HUES64 (cell line): ENCODE measurements around the gene EDEM1. TPM values are rescaled to one million over a fixed set of nuclear protein-coding genes. Genes with fewer than 3 reads are reported as not detected.
"Not testable (repeated sequence)": the region's sequence is repeated elsewhere in the genome, so short reads cannot be mapped to it uniquely, and the experiment has no call there.

Experiments used
- H3K27ac ChIP-seq: 2 replicates; pipeline ENCODE4 v1.7.0; 2013; ENCODE audit warnings: low read depth, low read length, inconsistent platforms
- H3K27me3 ChIP-seq: 2 replicates; pipeline ENCODE4 v1.6.1; 2013; ENCODE audit warnings: mild to moderate bottlenecking, low read length; ENCODE audit not compliant: insufficient read depth
- H3K36me3 ChIP-seq: 2 replicates; pipeline ENCODE4 v1.6.1; 2013; ENCODE audit warnings: mild to moderate bottlenecking, low read length; ENCODE audit not compliant: insufficient read depth
- H3K4me1 ChIP-seq: 2 replicates; pipeline ENCODE4 v1.6.1; 2013; ENCODE audit warnings: mild to moderate bottlenecking, low read length, moderate library complexity; ENCODE audit not compliant: insufficient read depth
- H3K4me3 ChIP-seq: 2 replicates; pipeline ENCODE4 v1.5.1; 2013; ENCODE audit warnings: mild to moderate bottlenecking, low read length, moderate library complexity
- H3K9ac ChIP-seq: 2 replicates; pipeline ENCODE4 v1.6.1; 2013; ENCODE audit warnings: mild to moderate bottlenecking, low read depth, low read length
- H3K9me3 ChIP-seq: 2 replicates; pipeline ENCODE4 v1.6.1; 2013; ENCODE audit warnings: low read depth, low read length; ENCODE audit not compliant: insufficient read depth
- WGBS: fragments of 150-250, 120-280 bp; methylation state at CpG from one replicate; pipeline ENCODE4 v1.1.7; 2013; ENCODE audit warnings: missing lambda C conversion rate; 5-methylcytosine and 5-hydroxymethylcytosine counted together
- polyA plus RNA-seq, 2 experiments: library from polyadenylated mRNA; stranded (reverse); fragments of 50-300 nt; gene quantifications; one replicate each; pipeline ENCODE4 v1.2.3, GENCODE V29; 2013

The EDEM1 gene
- polyA plus RNA-seq (2013, experiment 1 of 2): 4.7 TPM
- polyA plus RNA-seq (2013, experiment 2 of 2): 6.1 TPM

DNA sequence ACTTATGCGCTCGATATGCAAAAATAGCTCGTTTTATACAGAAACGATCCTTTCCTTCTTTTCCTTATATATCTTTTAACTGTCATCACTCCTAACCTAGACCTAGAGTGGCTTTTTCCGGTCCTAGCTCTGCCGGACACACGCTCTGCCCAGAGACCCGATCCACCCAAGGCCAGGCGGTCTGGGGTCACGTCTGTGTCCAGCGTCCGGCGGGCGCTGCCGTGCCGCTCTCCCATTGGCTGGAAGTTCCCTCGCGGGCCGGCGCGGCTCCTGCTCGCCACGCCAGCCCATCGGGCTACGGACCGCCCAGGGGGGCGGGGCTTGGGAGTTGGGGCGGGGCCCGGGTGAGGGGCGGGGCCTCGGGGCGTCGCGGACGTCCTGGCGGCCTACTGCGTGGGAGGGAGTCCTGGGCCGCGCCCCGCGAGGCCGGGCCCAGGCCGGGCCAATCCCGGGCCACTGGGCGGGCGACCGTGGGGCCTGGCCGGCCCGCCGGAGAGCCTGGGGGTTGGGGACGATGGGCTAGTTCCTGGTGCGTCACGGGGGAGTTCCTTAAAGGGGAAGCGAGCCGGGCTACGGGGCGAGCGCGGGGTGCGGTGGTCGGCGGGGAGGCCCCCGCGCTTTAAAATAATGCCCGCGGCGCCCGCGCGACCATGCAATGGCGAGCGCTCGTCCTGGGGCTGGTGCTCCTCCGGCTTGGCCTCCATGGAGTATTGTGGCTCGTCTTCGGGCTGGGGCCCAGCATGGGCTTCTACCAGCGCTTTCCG lies at the start of gene EDEM1:
Gene EDEM1, plus strand, starts transcription at position 552 of the 764 bp plus-strand sequence. Its CDS starts 99 bp downstream, at position 651.
- H3K36me3 ChIP-seq: no peaks in the 10 kb centered on the region
- peak within 1 kb of the TSS; percentile 79 for H3K27ac ChIP-seq
- H3K4me3 ChIP-seq: peak within 1 kb of the TSS; percentile 94
- 1% methylated on average over 78 of the region's 78 CpGs for WGBS
- peak within 1 kb of the TSS; percentile 93 for H3K9ac ChIP-seq
- peaks cover 8% of the 10 kb centered on the region for H3K4me1 ChIP-seq
- no peaks in the 10 kb centered on the region for H3K9me3 ChIP-seq
- peaks cover 7% of the 10 kb centered on the region; the same call in 1 of the 2 replicates for H3K27me3 ChIP-seq

DNA sequence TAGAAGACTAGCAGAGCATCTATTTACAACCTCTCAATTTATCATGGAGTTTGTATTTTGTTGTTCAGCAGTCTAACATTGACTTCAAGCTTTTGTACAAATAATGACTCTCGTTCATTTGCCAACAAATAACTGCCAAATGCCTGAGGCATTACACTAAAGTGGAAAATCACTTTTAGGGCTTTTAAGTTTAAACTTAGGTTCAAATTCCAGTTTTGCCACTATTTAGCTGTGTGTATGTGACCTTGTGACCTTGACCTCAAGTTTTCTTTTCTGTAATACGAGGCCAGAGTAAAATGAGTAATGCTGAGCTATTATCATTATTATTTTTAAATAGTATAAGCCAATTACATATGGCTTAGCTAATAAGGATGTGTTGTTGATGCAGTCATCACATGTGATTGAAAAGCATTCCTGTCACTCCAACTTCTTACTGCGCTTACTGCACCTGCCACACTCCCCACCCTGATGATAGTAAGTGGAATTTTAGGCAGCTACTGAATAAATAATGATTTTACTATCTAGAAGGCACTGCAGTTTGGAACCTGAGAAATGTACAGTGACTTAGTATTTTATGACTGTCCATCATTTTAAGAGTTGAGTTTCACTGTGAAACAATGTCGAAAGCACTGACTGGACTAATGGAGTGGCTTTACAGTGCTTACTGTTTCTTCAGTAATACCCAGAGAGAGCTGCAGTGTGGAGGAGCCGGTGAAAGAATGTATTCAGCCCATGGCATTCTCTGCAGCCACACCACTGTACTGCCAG lies 49.1 kb upstream of the EDEM1 start:
- H3K9ac ChIP-seq: no peak overlapping the region
- H3K27me3 ChIP-seq: no peaks in the 10 kb centered on the region
- H3K36me3 ChIP-seq: peaks cover 6% of the 10 kb centered on the region; the same call in 1 of the 2 replicates
- H3K27ac ChIP-seq: no peak overlapping the region
- H3K9me3 ChIP-seq: peaks cover 8% of the 10 kb centered on the region
- 88% methylated on average over 3 of the region's 5 CpGs for WGBS
- H3K4me1 ChIP-seq: peaks cover 9% of the 10 kb centered on the region
- no peak overlapping the region for H3K4me3 ChIP-seq

DNA sequence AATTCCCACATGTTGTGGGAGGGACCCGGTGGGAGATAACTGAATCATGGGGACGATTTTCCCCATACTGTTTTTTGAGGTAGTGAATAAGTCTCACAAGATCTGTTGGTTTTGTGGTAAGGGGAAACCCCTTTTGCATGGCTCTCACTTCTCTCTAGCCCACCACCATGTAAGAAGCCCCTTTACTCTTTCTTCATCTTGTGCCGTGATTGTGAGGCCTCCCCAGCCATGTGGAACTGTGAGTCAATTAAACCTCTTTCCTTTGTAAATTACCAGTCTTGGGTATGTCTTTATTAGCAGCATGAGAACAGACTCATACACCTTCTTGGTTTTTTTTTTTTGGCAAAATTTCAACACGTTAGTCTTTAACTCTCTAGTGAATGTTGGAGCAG lies 47.3 kb upstream of the EDEM1 start:
- H3K9me3 ChIP-seq: peaks cover 21% of the 10 kb centered on the region
- no peak overlapping the region for H3K27ac ChIP-seq
- H3K4me3 ChIP-seq: no peak overlapping the region
- peaks cover 8% of the 10 kb centered on the region; the same call in 1 of the 2 replicates for H3K36me3 ChIP-seq
- peaks cover 4% of the 10 kb centered on the region for H3K4me1 ChIP-seq
- 86% methylated on average over 2 of the region's 4 CpGs for WGBS
- H3K27me3 ChIP-seq: no peaks in the 10 kb centered on the region
- no peak overlapping the region for H3K9ac ChIP-seq

DNA sequence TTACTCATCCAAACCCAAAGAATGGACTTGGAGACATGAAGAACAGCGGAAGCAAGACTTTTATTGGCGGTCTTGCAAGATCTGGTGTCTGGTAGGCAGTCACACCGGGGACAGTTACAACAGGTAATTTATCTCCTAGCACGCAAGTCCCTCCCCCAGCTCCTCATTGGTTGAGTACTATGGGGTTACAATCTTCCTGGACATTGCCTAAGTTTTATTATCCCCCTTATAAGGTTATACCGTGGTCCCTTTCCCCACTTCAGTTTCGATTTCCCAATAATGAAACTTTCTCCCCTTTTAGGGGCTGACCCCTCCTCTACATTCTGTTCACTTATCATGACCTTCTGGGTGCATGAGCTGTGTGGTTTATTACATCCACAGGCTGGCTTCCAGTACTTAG lies 46.7 kb upstream of the EDEM1 start:
- Histone ChIP-seq H3K9me3 (peaks cover 21% of the 10 kb centered on the region), H3K36me3 (peaks cover 8% of the 10 kb centered on the region; the same call in 1 of the 2 replicates), H3K27me3 (no peaks in the 10 kb centered on the region), H3K9ac (no peak overlapping the region), H3K4me1 (peaks cover 4% of the 10 kb centered on the region), H3K27ac (no peak overlapping the region), H3K4me3 (no peak overlapping the region)
- WGBS: 95% methylated on average over 6 of the region's 6 CpGs

DNA sequence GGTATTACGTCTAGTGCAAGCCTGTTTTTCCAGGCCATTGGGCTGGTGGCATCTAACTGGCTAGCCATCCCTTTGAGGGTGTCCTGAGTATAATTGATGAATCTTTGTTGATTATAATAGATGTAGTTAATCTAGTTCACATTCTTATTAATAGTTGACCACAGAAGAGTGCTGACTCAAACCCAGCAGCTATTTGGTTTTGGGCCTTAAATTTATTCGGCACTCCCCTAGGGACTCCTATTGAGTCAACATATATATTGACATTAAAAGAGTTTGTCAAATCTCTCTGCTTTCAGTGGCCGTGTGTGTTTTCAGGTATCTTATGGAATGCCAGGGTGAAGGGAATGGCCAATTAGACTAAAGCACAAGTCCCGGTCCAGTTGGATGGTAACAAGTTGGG lies 45.7 kb upstream of the EDEM1 start:
- Histone ChIP-seq H3K4me3 (no peak overlapping the region), H3K9me3 (peaks cover 23% of the 10 kb centered on the region), H3K27me3 (no peaks in the 10 kb centered on the region), H3K9ac (no peak overlapping the region), H3K27ac (no peak overlapping the region), H3K4me1 (peaks cover 4% of the 10 kb centered on the region; the same call in 1 of the 2 replicates), H3K36me3 (peaks cover 12% of the 10 kb centered on the region; the same call in 1 of the 2 replicates)
- WGBS: 94% methylated on average over 2 of the region's 4 CpGs

DNA sequence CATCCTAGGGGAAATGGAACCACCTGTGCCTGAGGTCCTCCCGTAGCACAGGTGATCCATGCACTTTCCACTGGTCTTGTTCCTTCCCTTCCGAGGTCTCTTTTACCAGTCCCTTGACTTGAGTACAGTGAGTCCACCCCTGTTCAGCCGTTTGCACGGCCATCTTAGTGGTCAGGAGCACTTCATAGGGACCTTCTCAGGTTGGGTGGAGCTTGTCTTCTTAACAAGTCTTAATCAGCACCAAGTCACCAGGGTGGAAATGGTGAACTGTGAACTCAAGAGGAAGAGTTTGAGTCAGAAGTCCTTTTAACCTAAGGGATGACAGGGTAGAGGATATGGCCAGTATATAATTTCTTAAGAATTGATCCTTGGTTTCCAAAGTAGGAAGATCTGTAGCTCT lies 44.0 kb upstream of the EDEM1 start:
- Histone ChIP-seq H3K4me1 (no peaks in the 10 kb centered on the region), H3K9ac (no peak overlapping the region), H3K27me3 (no peaks in the 10 kb centered on the region), H3K4me3 (no peak overlapping the region), H3K27ac (no peak overlapping the region), H3K36me3 (peaks cover 12% of the 10 kb centered on the region; the same call in 1 of the 2 replicates), H3K9me3 (peaks cover 29% of the 10 kb centered on the region)
- WGBS: 95% methylated on average over 4 of the region's 4 CpGs

GRCh38 chr3:5144316-5144994 lies 43.1 kb upstream of the EDEM1 start:
- 96% methylated on average over 5 of the region's 5 CpGs for WGBS

GRCh38 chr3:5145120-5145519 lies 42.4 kb upstream of the EDEM1 start:
- Histone ChIP-seq H3K4me3 (no peak overlapping the region), H3K36me3 (peaks cover 12% of the 10 kb centered on the region; the same call in 1 of the 2 replicates), H3K9me3 (peaks cover 29% of the 10 kb centered on the region), H3K27ac (no peak overlapping the region), H3K27me3 (no peaks in the 10 kb centered on the region), H3K9ac (no peak overlapping the region), H3K4me1 (no peaks in the 10 kb centered on the region)
- 93% methylated on average over 5 of the region's 5 CpGs for WGBS

More at GRCh38 chr3:5144316-5144994, 43.1 kb upstream of the EDEM1 start:
- H3K36me3 ChIP-seq: peaks cover 12% of the 10 kb centered on the region; the same call in 1 of the 2 replicates
- no peaks in the 10 kb centered on the region for H3K4me1 ChIP-seq
- no peak overlapping the region for H3K9ac ChIP-seq
- H3K27ac ChIP-seq: no peak overlapping the region
- H3K27me3 ChIP-seq: no peaks in the 10 kb centered on the region
- peaks cover 29% of the 10 kb centered on the region for H3K9me3 ChIP-seq
- H3K4me3 ChIP-seq: no peak overlapping the region

DNA sequence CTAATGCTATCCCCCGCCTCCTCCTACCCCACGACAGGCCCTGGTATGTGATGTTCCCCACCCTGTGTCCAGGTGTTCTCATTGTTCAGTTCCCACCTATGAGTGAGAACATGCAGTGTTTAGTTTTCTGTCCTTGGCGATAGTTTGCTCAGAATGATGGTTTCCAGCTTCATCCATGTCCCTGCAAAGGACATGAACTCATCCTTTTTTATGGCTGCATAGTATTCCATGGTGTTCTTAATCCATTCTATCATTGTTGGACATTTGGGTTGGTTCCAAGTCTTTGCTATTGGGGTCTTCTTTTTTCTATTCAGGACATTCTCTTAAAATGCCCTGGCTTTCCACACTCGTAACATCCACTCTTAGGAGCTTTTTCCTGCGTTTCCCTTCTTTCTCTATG lies 40.4 kb upstream of the EDEM1 start:
- H3K4me3 ChIP-seq, H3K4me1 ChIP-seq, H3K27me3 ChIP-seq, H3K27ac ChIP-seq, H3K9ac ChIP-seq, H3K36me3 ChIP-seq: not testable (repeated sequence)
- peaks cover 29% of the 10 kb centered on the region for H3K9me3 ChIP-seq
- 96% methylated on average over 5 of the region's 5 CpGs for WGBS

GRCh38 chr3:5149306-5149880 lies 38.1 kb upstream of the EDEM1 start:
- WGBS: 97% methylated on average over 7 of the region's 7 CpGs
- H3K9ac ChIP-seq: no peak overlapping the region
- H3K9me3 ChIP-seq: peaks cover 12% of the 10 kb centered on the region
- no peak overlapping the region for H3K4me3 ChIP-seq
- no peak overlapping the region for H3K27ac ChIP-seq
- H3K4me1 ChIP-seq: peaks cover 10% of the 10 kb centered on the region
- peaks cover 3% of the 10 kb centered on the region; the same call in 1 of the 2 replicates for H3K36me3 ChIP-seq
- H3K27me3 ChIP-seq: no peaks in the 10 kb centered on the region
